Measurements from ENCODE around the gene AGBL1.

- no peak for TF ChIP-seq CTCF (IDR thresholded peaks at IDR 0.05; ENCODE audit: borderline replicate concordance, extremely low read depth, low read length, poor library complexity, severe bottlenecking)
- TF ChIP-seq EZH2 (IDR thresholded peaks at IDR 0.05; ENCODE audit: borderline replicate concordance, low read depth, low read length, severe bottlenecking), result no peak
Observed at GRCh38 chr15:86408261-86408660, 328.6 kb downstream of the AGBL1 start.

All from DND-41 (cell line).